Cardiac muscle cell (in vitro differentiated cells and primary cell): ENCODE results near the gene KCNMA1. TPM values are rescaled to one million over a fixed set of nuclear protein-coding genes. Genes with fewer than 3 reads are reported as not detected.

Experiments
- DNase-seq, 2 donors: peaks; one replicate each; pipeline versions ENCODE4 v3.0.0 to v3.0.0-alpha.2; 2010 to 2017; ENCODE audit warnings: low read depth in 1 of 2, low spot score in 1 of 2
- H3K27ac ChIP-seq: fragments of 200-600 bp; sonication (generic); 2 replicates; pipeline ENCODE4 v1.5.1; 2016
- H3K27me3 ChIP-seq: fragments of 200-600 bp; sonication (generic); 2 replicates; pipeline ENCODE4 v1.6.0; 2016; ENCODE audit warnings: control low read depth
- H3K36me3 ChIP-seq: fragments of 200-600 bp; sonication (generic); 2 replicates; pipeline ENCODE4 v1.5.1; 2016; ENCODE audit warnings: control low read depth
- H3K4me1 ChIP-seq: fragments of 200-600 bp; sonication (generic); 2 replicates; pipeline ENCODE4 v1.8.1; 2017; ENCODE audit warnings: low read depth, mild to moderate bottlenecking, mixed run types
- H3K4me3 ChIP-seq: fragments of 200-600 bp; sonication (generic); 2 replicates; pipeline ENCODE4 v1.5.1; 2016; ENCODE audit warnings: mild to moderate bottlenecking
- H3K9me3 ChIP-seq: fragments of 200-600 bp; sonication (generic); 2 replicates; pipeline ENCODE4 v1.5.1; 2017; ENCODE audit warnings: low read depth, mild to moderate bottlenecking, control low read depth
- CTCF ChIP-seq: IDR thresholded peaks from 2 replicates; pipeline ENCODE4 v1.5.1; 2012; ENCODE audit warnings: low read depth, mild to moderate bottlenecking, low read length
- polyA plus RNA-seq: library from polyadenylated mRNA; unstranded; fragments of >200 nt; fragmentation: Nextera tagmentation; extraction: Ambion mirVana; gene quantifications from 2 replicates; pipeline ENCODE4 v1.2.1, GENCODE V29; 2016
- total RNA-seq: library from RNA; depleted of rRNA; stranded (reverse); fragments of >200 nt; gene quantifications from 2 replicates; pipeline ENCODE4 v1.2.3, GENCODE V29; 2016

KCNMA1 gene
- total and polyA plus RNA-seq, 2 experiments from 2014 or later, result 1.8 to 1.9 TPM

- H3K4me3 ChIP-seq, result no peak overlapping the region
- no peaks in the 10 kb centered on the region for H3K4me1 ChIP-seq
- H3K27me3 ChIP-seq, result no peaks in the 10 kb centered on the region
- no peak for TF ChIP-seq CTCF
- no peaks in the 10 kb centered on the region for H3K36me3 ChIP-seq
- DNase-seq, result no peak
- no peak overlapping the region for H3K27ac ChIP-seq
- no peaks in the 10 kb centered on the region for H3K9me3 ChIP-seq
Observed at GRCh38 chr10:77433546-77433945, 204.1 kb downstream of the KCNMA1 start.

- Histone ChIP-seq H3K36me3 (no peaks in the 10 kb centered on the region), H3K27ac (no peak overlapping the region), H3K4me3 (no peak overlapping the region), H3K9me3 (no peaks in the 10 kb centered on the region), H3K27me3 (no peaks in the 10 kb centered on the region), H3K4me1 (no peaks in the 10 kb centered on the region)
- TF ChIP-seq CTCF, result no peak
- no peak for DNase-seq
Observed at GRCh38 chr10:77431980-77432797, 205.4 kb downstream of the KCNMA1 start.

- no peak for DNase-seq
- Histone ChIP-seq H3K4me3 (no peak overlapping the region), H3K4me1 (no peaks in the 10 kb centered on the region), H3K27me3 (no peaks in the 10 kb centered on the region), H3K36me3 (no peaks in the 10 kb centered on the region), H3K27ac (no peak overlapping the region), H3K9me3 (no peaks in the 10 kb centered on the region)
- no peak for TF ChIP-seq CTCF
Observed at GRCh38 chr10:77431209-77431611, 206.4 kb downstream of the KCNMA1 start.

- no peak for DNase-seq
- Histone ChIP-seq H3K27me3 (no peaks in the 10 kb centered on the region), H3K27ac (no peak overlapping the region), H3K36me3 (no peaks in the 10 kb centered on the region), H3K9me3 (no peaks in the 10 kb centered on the region), H3K4me3 (no peak overlapping the region), H3K4me1 (no peaks in the 10 kb centered on the region)
- no peak for TF ChIP-seq CTCF
Observed at GRCh38 chr10:77430530-77430929, 207.1 kb downstream of the KCNMA1 start.

- DNase-seq, result peak; percentile 60 to 79
- Histone ChIP-seq H3K9me3 (no peaks in the 10 kb centered on the region), H3K4me3 (no peak overlapping the region), H3K36me3 (no peaks in the 10 kb centered on the region), H3K27ac (no peak overlapping the region), H3K27me3 (no peaks in the 10 kb centered on the region), H3K4me1 (no peaks in the 10 kb centered on the region)
- TF ChIP-seq CTCF, result peak; percentile 77
Observed at GRCh38 chr10:77428691-77429395, 208.8 kb downstream of the KCNMA1 start.
